Measurements from ENCODE around the gene CHST1.

The CHST1 gene

GRCh38 chr11:45665206-45665932 lies at the start of gene CHST1:
Gene CHST1 (minus strand): TSS chr11:45665622. CDS start chr11:45650923, 14,699 bp downstream.
- DNase-seq (ENCODE audit: low spot score), result peak; percentile 56

GRCh38 chr11:45713573-45713972 lies 48.2 kb upstream of the CHST1 start:
- no peak for DNase-seq (ENCODE audit: low spot score)

GRCh38 chr11:45710561-45710960 lies 45.1 kb upstream of the CHST1 start:
- DNase-seq (ENCODE audit: low spot score), result no peak

- no peak for DNase-seq (ENCODE audit: low spot score)
Observed at GRCh38 chr11:45708887-45709663, 43.7 kb upstream of the CHST1 start.

DNA sequence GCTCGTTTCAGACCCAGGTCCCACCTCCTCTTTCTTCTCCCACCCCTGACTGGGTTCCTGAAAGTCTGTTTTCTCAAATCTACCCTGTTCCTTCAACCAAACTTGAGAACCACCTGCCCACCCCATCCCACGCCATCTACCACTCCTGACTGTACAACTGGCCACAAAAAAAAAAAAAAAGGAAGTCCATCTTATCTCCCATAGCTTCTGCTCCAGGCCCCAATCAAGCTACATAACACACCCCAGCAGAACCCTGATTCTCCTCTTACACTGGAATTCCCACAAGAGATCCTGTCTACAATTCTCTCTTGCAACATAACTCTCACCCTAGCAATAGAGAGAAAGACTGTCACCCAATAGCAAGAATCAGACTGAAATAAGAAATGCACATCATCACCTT lies 39.2 kb upstream of the CHST1 start:
- DNase-seq (ENCODE audit: low spot score), result no peak

GRCh38 chr11:45704133-45704532 lies 38.7 kb upstream of the CHST1 start:
- DNase-seq (ENCODE audit: low spot score), result no peak

DNA sequence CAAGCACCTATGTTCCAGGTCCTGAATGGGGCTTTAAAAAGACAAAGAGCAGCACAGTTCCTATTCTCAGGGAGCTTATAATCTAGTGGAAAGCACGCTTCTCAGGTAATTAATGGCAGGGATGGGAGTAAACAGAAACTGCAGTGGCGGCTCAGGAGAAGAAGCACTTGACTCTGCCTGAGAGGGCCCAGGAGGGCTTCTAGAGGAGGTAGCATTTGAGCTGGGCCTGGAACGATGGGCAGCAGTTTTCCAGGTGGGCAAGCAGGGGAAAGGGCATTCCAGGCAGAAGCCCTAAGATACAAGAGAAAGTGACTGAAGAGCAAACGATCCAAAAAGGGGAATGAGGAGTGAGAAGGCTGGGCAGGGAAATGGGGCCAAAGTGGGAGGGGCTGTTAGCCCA lies 37.1 kb upstream of the CHST1 start:
- DNase-seq (ENCODE audit: low spot score), result no peak

DNA sequence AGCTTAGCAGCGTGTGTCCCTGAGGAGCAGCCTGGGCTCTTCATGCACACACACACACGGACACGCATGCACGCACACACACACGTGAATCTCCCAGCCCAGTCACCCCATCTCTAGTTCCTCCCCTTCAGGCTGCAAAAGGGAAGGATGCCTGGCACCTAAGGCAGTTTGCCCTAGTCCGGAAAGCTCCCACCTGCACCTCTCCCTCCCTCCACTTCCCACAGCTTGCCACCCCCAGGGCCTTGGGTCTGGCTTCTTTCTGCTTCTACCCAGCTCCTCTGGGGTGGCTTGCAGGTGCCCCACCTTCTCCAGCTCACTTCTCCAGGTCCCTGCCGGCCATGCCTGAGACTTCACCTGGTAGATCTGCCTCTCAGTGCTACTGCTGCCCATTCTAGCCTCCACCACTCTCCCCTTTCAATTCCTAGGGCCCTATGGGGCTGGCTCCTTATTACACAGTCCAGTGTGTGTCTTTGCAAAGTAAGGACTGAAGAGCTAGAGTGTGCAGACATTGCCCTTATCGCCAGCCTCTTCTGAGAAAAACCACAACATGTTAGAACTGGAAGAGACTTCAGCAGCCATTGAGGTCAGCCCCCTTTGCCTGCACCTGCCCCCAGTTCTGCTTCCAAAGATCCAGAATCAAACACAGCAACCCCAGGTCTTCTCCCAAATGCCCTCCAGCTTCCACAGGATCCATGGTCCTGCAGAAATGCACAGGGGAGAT lies 33.5 kb upstream of the CHST1 start:
- DNase-seq (ENCODE audit: low spot score), result no peak

- DNase-seq (ENCODE audit: low spot score), result no peak
Observed at GRCh38 chr11:45692808-45693453, 27.5 kb upstream of the CHST1 start.

- no peak for DNase-seq (ENCODE audit: low spot score)
Observed at GRCh38 chr11:45688472-45689033, 23.1 kb upstream of the CHST1 start.

GRCh38 chr11:45687836-45688235 lies 22.4 kb upstream of the CHST1 start:
- DNase-seq (ENCODE audit: low spot score), result no peak

- DNase-seq (ENCODE audit: low spot score), result no peak
Observed at GRCh38 chr11:45685964-45686537, 20.6 kb upstream of the CHST1 start.

DNA sequence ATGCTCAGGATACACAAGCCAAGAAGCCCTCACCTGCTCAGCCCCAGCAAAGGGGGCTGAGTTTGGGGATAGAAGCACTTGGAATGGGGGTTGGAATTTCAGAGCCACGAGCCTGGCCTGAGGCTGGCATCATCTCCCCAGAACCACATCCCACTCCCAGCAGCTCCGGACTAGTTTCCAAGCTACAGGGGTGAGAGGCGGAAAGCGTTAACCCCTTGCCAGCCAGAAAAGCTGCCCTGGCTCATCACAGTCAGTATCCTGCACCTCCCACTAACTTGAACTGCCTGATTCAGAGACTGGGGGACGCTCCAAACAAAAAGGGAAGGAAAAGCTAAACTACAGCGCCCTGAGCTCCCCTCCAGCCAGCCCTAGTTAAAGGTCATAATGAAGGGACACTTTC lies 19.0 kb upstream of the CHST1 start:
- DNase-seq (ENCODE audit: low spot score), result no peak

DNA sequence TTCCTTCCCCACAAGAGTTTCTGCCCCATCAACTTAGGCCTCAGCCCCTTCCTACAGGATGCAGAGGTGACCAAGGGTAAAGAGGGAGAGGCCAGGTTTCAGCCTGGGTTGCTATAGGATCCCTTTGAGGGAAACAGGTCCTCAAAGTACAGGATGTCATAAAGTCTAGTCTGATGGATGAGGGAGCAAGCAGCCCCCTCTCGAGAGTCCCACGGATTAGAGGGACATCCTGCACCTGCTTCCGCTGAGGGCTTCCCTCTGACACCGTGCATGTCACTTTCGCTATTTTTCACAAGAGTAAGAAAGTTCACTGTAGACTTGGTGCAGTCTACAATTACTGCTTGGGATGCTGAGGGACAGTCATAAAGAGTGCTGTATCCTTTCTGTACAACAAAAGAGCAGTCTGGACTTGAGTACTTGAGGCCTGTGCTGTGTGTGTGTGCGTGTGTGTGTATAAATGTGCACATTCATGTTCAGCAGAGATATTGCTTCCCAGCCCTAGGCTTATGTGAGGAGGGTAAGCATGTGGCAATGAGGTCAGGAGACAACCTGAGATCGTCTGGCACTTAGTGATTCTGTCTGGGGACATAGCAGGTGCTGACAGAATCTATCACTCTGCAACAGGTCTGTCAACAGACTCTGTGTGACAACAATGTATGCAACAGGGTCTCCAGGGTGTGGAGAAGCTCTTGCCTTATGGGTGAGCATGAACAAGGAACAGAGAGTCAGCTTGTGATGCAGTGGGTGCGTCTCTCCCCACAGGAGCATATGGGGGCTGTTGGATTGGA lies 18.0 kb upstream of the CHST1 start:
- no peak for DNase-seq (ENCODE audit: low spot score)

GRCh38 chr11:45679806-45680205 lies 14.4 kb upstream of the CHST1 start:
- no peak for DNase-seq (ENCODE audit: low spot score)

GRCh38 chr11:45678976-45679375 lies 13.6 kb upstream of the CHST1 start:
- no peak for DNase-seq (ENCODE audit: low spot score)

DNA sequence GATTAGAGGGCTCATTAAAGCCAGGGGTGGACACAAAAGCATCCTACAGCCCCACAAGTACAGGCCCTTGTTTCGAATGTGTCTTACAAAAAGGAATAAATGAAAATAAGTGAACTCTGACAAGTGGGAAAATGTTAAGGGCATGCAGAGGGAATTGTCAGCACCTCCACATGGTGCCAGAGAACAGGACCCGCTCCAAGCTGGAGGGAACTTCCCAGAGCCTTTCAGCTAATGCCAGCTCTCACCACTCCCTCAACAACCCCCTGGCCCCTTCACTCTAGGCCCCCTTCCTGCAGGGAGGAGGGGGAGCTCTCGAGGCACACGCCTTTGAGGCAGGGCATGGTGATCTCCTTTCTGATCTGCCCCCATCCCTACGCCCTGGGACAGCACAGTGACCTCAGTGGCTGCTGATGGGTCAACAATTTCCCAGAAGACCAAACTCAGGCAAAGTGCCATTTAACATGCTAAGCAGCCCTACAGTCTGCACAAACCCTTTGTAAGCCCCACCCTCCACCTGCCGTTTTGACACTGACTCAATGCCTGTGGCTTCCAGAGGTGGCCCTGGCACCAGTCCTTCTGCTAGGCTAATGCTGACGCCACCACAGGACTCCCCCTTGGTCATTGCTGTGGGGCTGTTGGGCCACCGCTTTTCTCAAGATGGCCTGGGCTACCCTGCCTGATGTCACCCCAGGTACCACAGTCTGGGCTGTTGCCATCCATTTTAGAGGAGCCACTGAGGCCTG lies 12.5 kb upstream of the CHST1 start:
- DNase-seq (ENCODE audit: low spot score), result no peak

DNA sequence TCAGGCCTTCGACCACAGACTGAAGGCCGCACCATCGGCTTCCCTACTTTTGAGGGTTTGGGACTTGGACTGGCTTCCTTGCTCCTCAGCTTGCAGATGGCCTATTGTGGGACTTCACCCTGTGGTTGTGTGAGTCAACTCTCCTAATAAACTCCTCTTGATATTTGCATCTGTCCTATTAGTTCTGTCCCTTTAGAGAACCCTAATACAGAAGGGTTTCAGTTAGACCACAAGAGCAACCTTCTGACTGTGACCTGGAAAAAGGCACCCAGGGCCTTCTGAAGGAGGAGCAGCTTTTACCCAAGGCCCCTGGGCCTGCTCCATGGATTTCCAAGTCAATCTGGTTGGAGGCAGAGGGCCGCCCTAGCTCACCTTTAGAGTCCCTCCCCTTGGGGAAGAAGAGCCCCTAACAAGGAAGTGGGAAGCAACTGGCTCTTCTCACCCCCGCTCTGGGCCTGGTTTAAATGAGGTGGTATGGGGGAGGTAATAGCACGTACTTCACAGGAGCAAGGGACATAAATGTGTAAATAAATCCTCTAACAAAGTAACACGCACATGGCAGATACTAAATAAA lies 11.2 kb upstream of the CHST1 start:
- no peak for DNase-seq (ENCODE audit: low spot score)

DNA sequence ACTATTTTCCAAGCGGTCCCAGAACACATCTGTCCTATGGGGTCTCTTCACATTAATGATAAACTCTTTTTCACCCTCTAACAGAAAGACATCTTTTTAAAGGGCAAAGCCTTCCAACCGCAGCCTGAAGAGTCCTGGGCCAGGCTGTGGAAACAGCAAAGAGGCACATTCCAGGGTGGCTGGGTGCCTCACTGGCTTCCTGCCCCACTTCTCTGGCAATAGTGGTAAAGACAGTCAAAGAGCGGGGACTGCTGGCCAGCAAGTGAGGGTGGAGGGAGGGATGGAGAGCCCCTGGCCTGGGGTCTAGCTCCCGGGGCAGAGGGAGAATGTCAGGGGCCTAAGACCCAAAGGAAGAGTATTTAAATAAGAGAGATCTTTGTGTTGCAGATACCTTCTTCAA lies 10.2 kb upstream of the CHST1 start:
- no peak for DNase-seq (ENCODE audit: low spot score)

All from Ammon's horn (tissue), 1 donor.